Panc1 (cell line): ENCODE measurements around the gene ZBTB40.

Source experiments
- CTCF ChIP-seq: fragments of 450-650 bp; IDR thresholded peaks from 2 replicates; pipeline ENCODE4 v1.5.1; 2017; ENCODE audit warnings: mild to moderate bottlenecking
- REST ChIP-seq, 2 experiments: IDR thresholded peaks; 2 replicates each; pipeline ENCODE4 v1.6.1; 2011 to 2012; ENCODE audit warnings: low read depth in 2 of 2, control low read depth in 1 of 2, low read length in 1 of 2, mild to moderate bottlenecking in 1 of 2, moderate library complexity in 1 of 2; ENCODE audit not compliant: insufficient read depth in 1 of 2

- no peak for TF ChIP-seq CTCF
- TF ChIP-seq REST (IDR thresholded peaks at IDR 0.05; ENCODE audit: insufficient read depth in 1 of 2, low read depth in 2 of 2, low read length in 1 of 2) = no peak
Observed at GRCh38 chr1:22526677-22527076, 75.0 kb downstream of the ZBTB40 start.
